ENCODE data around the gene XRN2. TPM values are rescaled to one million over a fixed set of nuclear protein-coding genes. Genes with fewer than 3 reads are reported as not detected.
"Not testable (repeated sequence)": the region's sequence is repeated elsewhere in the genome, so short reads cannot be mapped to it uniquely, and the experiment has no call there.

The XRN2 gene
- polyA plus RNA-seq, 4 donors = 21.9 to 51.2 (median 26.3) TPM

- no peak for FAIRE-seq
- WGBS, 3 donors = 44 to 80% (median 62%) methylated on average over 2 of the region's 2 CpGs
- Histone ChIP-seq H3K27me3 (ENCODE audit: control insufficient read depth in 3 of 3, insufficient read depth in 3 of 3, low read length in 3 of 3) (no peaks in the 10 kb centered on the region), H3K4me3 (ENCODE audit: low read depth in 1 of 3, low read length in 3 of 3) (no peak overlapping the region), H3K9me3 (ENCODE audit: control insufficient read depth in 2 of 2, insufficient read depth in 1 of 2, low read depth in 1 of 2, low read length in 1 of 2) (no peaks in the 10 kb centered on the region), H3K27ac (ENCODE audit: low read depth in 1 of 3, low read length in 2 of 3) (no peak overlapping the region), H3K4me1 (ENCODE audit: control insufficient read depth in 3 of 3, insufficient read depth in 2 of 3, low read depth in 1 of 3, low read length in 2 of 3) (peaks cover 0 to 3% (median 0%) of the 10 kb centered on the region in 3 donors), H3K36me3 (ENCODE audit: control insufficient read depth in 3 of 3, insufficient read depth in 2 of 3, low read depth in 1 of 3, low read length in 3 of 3) (peaks cover 7 to 18% (median 17%) of the 10 kb centered on the region in 3 donors)
- no peak for DNase-seq
Observed at GRCh38 chr20:21361266-21361665, 58.1 kb downstream of the XRN2 start.

- WGBS, 3 donors = 88 to 91% (median 89%) methylated on average over 6 of the region's 6 CpGs
- H3K36me3 ChIP-seq (ENCODE audit: control insufficient read depth in 3 of 3, insufficient read depth in 2 of 3, low read depth in 1 of 3, low read length in 3 of 3) = peaks cover 9 to 16% (median 13%) of the 10 kb centered on the region in 3 donors
- H3K4me1 ChIP-seq (ENCODE audit: control insufficient read depth in 3 of 3, insufficient read depth in 2 of 3, low read depth in 1 of 3, low read length in 2 of 3) = peaks cover 0 to 3% (median 0%) of the 10 kb centered on the region in 3 donors
- H3K27ac ChIP-seq (ENCODE audit: low read depth in 1 of 3, low read length in 2 of 3) = no peak overlapping the region
- no peaks in the 10 kb centered on the region for H3K27me3 ChIP-seq (ENCODE audit: control insufficient read depth in 3 of 3, insufficient read depth in 3 of 3, low read length in 3 of 3)
- H3K9me3 ChIP-seq (ENCODE audit: control insufficient read depth in 2 of 2, insufficient read depth in 1 of 2, low read depth in 1 of 2, low read length in 1 of 2) = no peaks in the 10 kb centered on the region
- DNase-seq = no peak
- no peak overlapping the region for H3K4me3 ChIP-seq (ENCODE audit: low read depth in 1 of 3, low read length in 3 of 3)
- no peak for FAIRE-seq
Observed at GRCh38 chr20:21364413-21364812, 61.3 kb downstream of the XRN2 start.

DNA sequence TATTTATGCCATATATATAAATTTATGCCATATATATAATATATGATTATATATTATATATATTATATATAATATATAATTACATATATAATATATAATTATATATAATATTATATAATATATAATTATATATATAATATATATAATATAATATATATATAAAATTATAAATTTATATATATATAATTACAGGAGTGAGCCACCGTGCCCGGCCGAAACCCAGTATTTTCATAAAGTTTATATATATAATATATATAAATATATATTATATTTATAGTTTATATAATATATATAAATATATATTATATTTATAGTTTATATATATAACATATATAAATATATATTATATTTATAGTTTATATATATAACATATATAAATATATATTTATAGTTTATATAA, 62.6 kb downstream of the XRN2 start:
- whole genome bisulfite sequencing, 3 donors = 97 to 100% (median 98%) methylated on average over 3 of the region's 3 CpGs
- no peaks in the 10 kb centered on the region for H3K27me3 ChIP-seq (ENCODE audit: control insufficient read depth in 3 of 3, insufficient read depth in 3 of 3, low read length in 3 of 3)

GRCh38 chr20:21366273-21366672, 63.1 kb downstream of the XRN2 start:
- not testable (repeated sequence) for H3K27ac ChIP-seq (ENCODE audit: low read depth in 1 of 3, low read length in 2 of 3); H3K27me3 ChIP-seq (ENCODE audit: control insufficient read depth in 3 of 3, insufficient read depth in 3 of 3, low read length in 3 of 3); H3K9me3 ChIP-seq (ENCODE audit: control insufficient read depth in 2 of 2, insufficient read depth in 1 of 2, low read depth in 1 of 2, low read length in 1 of 2); FAIRE-seq; H3K4me3 ChIP-seq (ENCODE audit: low read depth in 1 of 3, low read length in 3 of 3); H3K4me1 ChIP-seq (ENCODE audit: control insufficient read depth in 3 of 3, insufficient read depth in 2 of 3, low read depth in 1 of 3, low read length in 2 of 3); DNase-seq
- peaks cover 8 to 13% (median 12%) of the 10 kb centered on the region in 3 donors for H3K36me3 ChIP-seq (ENCODE audit: control insufficient read depth in 3 of 3, insufficient read depth in 2 of 3, low read depth in 1 of 3, low read length in 3 of 3)
- 88 to 93% (median 92%) methylated on average over 9 of the region's 9 CpGs for WGBS, 3 donors

More for the DNA sequence above, 62.6 kb downstream of the XRN2 start:
- Histone ChIP-seq H3K4me1 (ENCODE audit: control insufficient read depth in 3 of 3, insufficient read depth in 2 of 3, low read depth in 1 of 3, low read length in 2 of 3) (no peaks in the 10 kb centered on the region), H3K9me3 (ENCODE audit: control insufficient read depth in 2 of 2, insufficient read depth in 1 of 2, low read depth in 1 of 2, low read length in 1 of 2) (no peaks in the 10 kb centered on the region), H3K36me3 (ENCODE audit: control insufficient read depth in 3 of 3, insufficient read depth in 2 of 3, low read depth in 1 of 3, low read length in 3 of 3) (peaks cover 9 to 12% (median 11%) of the 10 kb centered on the region in 3 donors), H3K27ac (ENCODE audit: low read depth in 1 of 3, low read length in 2 of 3) (no peak overlapping the region), H3K4me3 (ENCODE audit: low read depth in 1 of 3, low read length in 3 of 3) (no peak overlapping the region)
- DNase-seq (no peak), FAIRE-seq (peak; percentile 99)

DNA sequence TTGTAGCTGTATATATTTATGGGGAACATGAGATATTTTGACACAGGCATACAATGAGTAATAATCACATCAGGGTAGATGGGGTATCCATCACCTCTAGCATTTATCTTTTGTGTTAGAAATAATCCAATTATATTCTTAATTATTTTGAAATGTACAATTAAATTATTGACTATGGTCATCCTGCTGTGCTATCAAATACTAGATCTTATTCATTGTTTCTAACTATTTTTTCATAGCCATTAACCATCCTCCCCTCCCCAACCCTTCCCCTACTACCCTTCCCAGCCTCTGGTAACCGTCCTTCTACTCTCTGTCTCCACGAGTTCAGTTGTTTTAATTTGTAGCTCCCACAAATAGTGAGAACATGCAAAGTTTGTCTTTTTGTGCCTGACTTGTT, 65.7 kb downstream of the XRN2 start:
- Histone ChIP-seq H3K4me3 (ENCODE audit: low read depth in 1 of 3, low read length in 3 of 3) (no peak overlapping the region), H3K27me3 (ENCODE audit: control insufficient read depth in 3 of 3, insufficient read depth in 3 of 3, low read length in 3 of 3) (no peaks in the 10 kb centered on the region), H3K4me1 (ENCODE audit: control insufficient read depth in 3 of 3, insufficient read depth in 2 of 3, low read depth in 1 of 3, low read length in 2 of 3) (no peaks in the 10 kb centered on the region), H3K9me3 (ENCODE audit: control insufficient read depth in 2 of 2, insufficient read depth in 1 of 2, low read depth in 1 of 2, low read length in 1 of 2) (no peaks in the 10 kb centered on the region), H3K27ac (ENCODE audit: low read depth in 1 of 3, low read length in 2 of 3) (no peak overlapping the region), H3K36me3 (ENCODE audit: control insufficient read depth in 3 of 3, insufficient read depth in 2 of 3, low read depth in 1 of 3, low read length in 3 of 3) (peaks cover 6 to 10% (median 7%) of the 10 kb centered on the region in 3 donors)
- FAIRE-seq (no peak), DNase-seq (no peak)
- WGBS, 3 donors = 46 to 82% (median 46%) methylated on average over 2 of the region's 2 CpGs

DNA sequence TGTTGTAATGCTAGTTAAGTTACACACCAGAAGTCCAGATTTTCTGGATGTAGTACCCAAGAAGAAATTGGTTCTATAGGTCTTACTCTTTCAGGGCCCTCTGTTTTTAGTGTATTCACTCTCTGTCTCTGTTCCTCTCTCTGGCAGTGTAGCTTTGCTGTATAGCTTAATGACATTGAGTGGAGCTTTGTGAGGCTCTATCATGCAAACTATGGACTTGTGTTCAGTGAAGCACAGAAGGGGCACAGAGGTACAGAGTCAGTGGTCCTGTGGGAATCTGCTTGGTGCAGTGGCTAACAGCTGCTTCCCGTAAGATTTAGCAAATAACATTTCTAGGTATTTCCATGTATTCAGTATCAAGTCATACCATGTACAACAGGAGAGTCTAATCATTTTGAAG, 68.1 kb downstream of the XRN2 start:
- WGBS, 3 donors = 95 to 100% (median 97%) methylated on average over 1 of the region's 1 CpG
- FAIRE-seq = no peak
- peaks cover 4 to 8% (median 5%) of the 10 kb centered on the region in 3 donors for H3K36me3 ChIP-seq (ENCODE audit: control insufficient read depth in 3 of 3, insufficient read depth in 2 of 3, low read depth in 1 of 3, low read length in 3 of 3)

DNA sequence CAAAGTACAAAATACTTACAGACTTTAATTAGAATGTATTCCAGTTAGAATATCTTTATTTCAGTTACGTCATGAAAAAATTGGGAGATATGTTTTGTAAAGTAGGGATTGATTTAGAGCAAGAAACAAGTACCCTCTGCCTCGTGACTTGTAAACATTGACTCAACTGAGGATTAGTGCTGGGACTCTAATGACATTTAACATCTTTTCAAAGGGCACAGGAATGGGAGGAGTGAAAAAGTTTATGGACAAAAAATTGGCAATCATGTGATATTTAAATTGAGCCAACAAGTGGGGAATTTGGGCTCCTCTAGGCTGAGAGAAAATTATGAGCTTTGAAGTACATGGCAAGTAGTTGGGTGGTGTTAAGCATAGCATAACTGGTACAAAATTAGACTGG, 68.9 kb downstream of the XRN2 start:
- H3K4me3 ChIP-seq (ENCODE audit: low read depth in 1 of 3, low read length in 3 of 3) = no peak overlapping the region
- DNase-seq (no peak), FAIRE-seq (no peak)
- no peak overlapping the region for H3K27ac ChIP-seq (ENCODE audit: low read depth in 1 of 3, low read length in 2 of 3)
- no peaks in the 10 kb centered on the region for H3K4me1 ChIP-seq (ENCODE audit: control insufficient read depth in 3 of 3, insufficient read depth in 2 of 3, low read depth in 1 of 3, low read length in 2 of 3)
- H3K36me3 ChIP-seq (ENCODE audit: control insufficient read depth in 3 of 3, insufficient read depth in 2 of 3, low read depth in 1 of 3, low read length in 3 of 3) = peaks cover 3 to 5% (median 4%) of the 10 kb centered on the region in 3 donors
- H3K9me3 ChIP-seq (ENCODE audit: control insufficient read depth in 2 of 2, insufficient read depth in 1 of 2, low read depth in 1 of 2, low read length in 1 of 2) = no peaks in the 10 kb centered on the region
- WGBS, 3 donors = 82 to 94% (median 85%) methylated on average over 2 of the region's 2 CpGs
- no peaks in the 10 kb centered on the region for H3K27me3 ChIP-seq (ENCODE audit: control insufficient read depth in 3 of 3, insufficient read depth in 3 of 3, low read length in 3 of 3)

More for the DNA sequence above, 68.1 kb downstream of the XRN2 start:
- Histone ChIP-seq H3K4me1 (ENCODE audit: control insufficient read depth in 3 of 3, insufficient read depth in 2 of 3, low read depth in 1 of 3, low read length in 2 of 3) (no peaks in the 10 kb centered on the region), H3K4me3 (ENCODE audit: low read depth in 1 of 3, low read length in 3 of 3) (no peak overlapping the region), H3K27me3 (ENCODE audit: control insufficient read depth in 3 of 3, insufficient read depth in 3 of 3, low read length in 3 of 3) (no peaks in the 10 kb centered on the region), H3K9me3 (ENCODE audit: control insufficient read depth in 2 of 2, insufficient read depth in 1 of 2, low read depth in 1 of 2, low read length in 1 of 2) (no peaks in the 10 kb centered on the region), H3K27ac (ENCODE audit: low read depth in 1 of 3, low read length in 2 of 3) (no peak overlapping the region)
- no peak for DNase-seq

DNA sequence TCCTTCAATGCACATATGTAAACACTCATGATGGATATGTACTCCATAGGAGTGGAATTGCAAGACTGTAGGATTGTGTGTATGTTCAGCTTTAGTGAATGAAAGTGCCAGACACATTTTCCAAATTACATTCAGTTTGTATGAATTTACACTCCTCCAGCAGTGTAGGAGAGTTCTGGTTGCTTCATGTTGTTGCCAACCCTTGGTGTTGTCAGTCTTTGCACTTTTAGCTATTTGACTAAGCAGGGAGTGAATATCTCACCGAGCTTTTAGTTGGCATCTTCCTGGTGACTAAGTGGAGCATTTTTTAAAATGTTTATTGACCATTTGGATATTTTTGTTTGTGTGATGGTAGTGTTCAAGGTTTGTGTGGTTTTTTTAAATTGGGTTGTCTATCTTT, 70.3 kb downstream of the XRN2 start:
- H3K27ac ChIP-seq (ENCODE audit: low read depth in 1 of 3, low read length in 2 of 3) = no peak overlapping the region
- H3K36me3 ChIP-seq (ENCODE audit: control insufficient read depth in 3 of 3, insufficient read depth in 2 of 3, low read depth in 1 of 3, low read length in 3 of 3) = peaks cover 4 to 9% (median 5%) of the 10 kb centered on the region in 3 donors
- DNase-seq (no peak), FAIRE-seq (no peak)
- no peaks in the 10 kb centered on the region for H3K9me3 ChIP-seq (ENCODE audit: control insufficient read depth in 2 of 2, insufficient read depth in 1 of 2, low read depth in 1 of 2, low read length in 1 of 2)
- H3K4me3 ChIP-seq (ENCODE audit: low read depth in 1 of 3, low read length in 3 of 3) = no peak overlapping the region
- 74 to 84% (median 79%) methylated on average over 1 of the region's 1 CpG for WGBS, 3 donors
- no peaks in the 10 kb centered on the region for H3K27me3 ChIP-seq (ENCODE audit: control insufficient read depth in 3 of 3, insufficient read depth in 3 of 3, low read length in 3 of 3)
- no peaks in the 10 kb centered on the region for H3K4me1 ChIP-seq (ENCODE audit: control insufficient read depth in 3 of 3, insufficient read depth in 2 of 3, low read depth in 1 of 3, low read length in 2 of 3)

DNA sequence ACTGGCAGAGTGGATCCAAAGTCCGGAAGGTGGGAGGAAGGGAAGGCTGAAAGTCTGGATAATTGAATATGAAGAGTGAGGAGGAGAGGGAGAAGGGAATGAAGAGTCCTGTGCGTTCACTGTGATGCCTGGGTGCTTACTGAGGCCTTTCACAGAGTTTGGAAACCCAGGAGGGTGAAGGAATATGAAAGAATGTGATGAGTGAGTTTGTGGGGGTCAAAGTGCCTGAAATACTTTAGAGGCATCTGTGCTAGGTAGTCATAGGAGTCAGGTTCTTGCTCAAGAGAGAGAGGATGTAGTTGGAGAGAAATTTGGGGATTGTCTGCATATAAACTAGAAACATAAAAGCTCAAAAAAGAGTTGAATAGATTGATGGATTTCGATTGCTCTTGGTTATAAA, 73.5 kb downstream of the XRN2 start:
- H3K9me3 ChIP-seq (ENCODE audit: control insufficient read depth in 2 of 2, insufficient read depth in 1 of 2, low read depth in 1 of 2, low read length in 1 of 2) = no peaks in the 10 kb centered on the region
- WGBS, 3 donors = 91 to 93% (median 91%) methylated on average over 3 of the region's 3 CpGs
- no peak overlapping the region for H3K27ac ChIP-seq (ENCODE audit: low read depth in 1 of 3, low read length in 2 of 3)
- H3K4me3 ChIP-seq (ENCODE audit: low read depth in 1 of 3, low read length in 3 of 3) = no peak overlapping the region
- H3K27me3 ChIP-seq (ENCODE audit: control insufficient read depth in 3 of 3, insufficient read depth in 3 of 3, low read length in 3 of 3) = no peaks in the 10 kb centered on the region
- FAIRE-seq = no peak
- H3K4me1 ChIP-seq (ENCODE audit: control insufficient read depth in 3 of 3, insufficient read depth in 2 of 3, low read depth in 1 of 3, low read length in 2 of 3) = no peaks in the 10 kb centered on the region
- no peak for DNase-seq
- H3K36me3 ChIP-seq (ENCODE audit: control insufficient read depth in 3 of 3, insufficient read depth in 2 of 3, low read depth in 1 of 3, low read length in 3 of 3) = peaks cover 0 to 12% (median 4%) of the 10 kb centered on the region in 3 donors
